Upper lobe of left lung (tissue), 6 donors: ENCODE results near the gene WIPI1. TPM values are rescaled to one million over a fixed set of nuclear protein-coding genes. Genes with fewer than 3 reads are reported as not detected.

Source experiments
- ATAC-seq, 2 donors: fragments of 200-7000 bp; cut with Tn5 transposase; one replicate each; pipeline ENCODE4 v1.9.1; 2022; ENCODE audit warnings: mild to moderate bottlenecking in 2 of 2, moderate library complexity in 2 of 2; ENCODE audit not compliant: low FRiP score in 2 of 2
- DNase-seq, 2 donors: peaks; one replicate each; pipeline ENCODE4 v3.0.0-alpha.2; 2019 to 2020
- H3K27ac ChIP-seq, 4 donors: fragments of 200-600 bp; sonication (generic); one replicate each; pipeline ENCODE4 v1.5.1; 2016 to 2019
- H3K27me3 ChIP-seq, 4 donors: fragments of 200-600 bp; sonication (generic); one replicate each; pipeline ENCODE4 v1.5.1; 2017 to 2019
- H3K36me3 ChIP-seq, 4 donors: fragments of 200-600 bp; sonication (generic); one replicate each; pipeline ENCODE4 v1.5.1; 2016 to 2019
- H3K4me1 ChIP-seq, 4 donors: fragments of 200-600 bp; sonication (generic); one replicate each; pipeline ENCODE4 v1.5.1; 2018 to 2019
- H3K4me3 ChIP-seq, 4 donors: fragments of 200-600 bp; sonication (generic); one replicate each; pipeline ENCODE4 v1.5.1; 2017 to 2019; ENCODE audit warnings: mild to moderate bottlenecking in 2 of 4, moderate library complexity in 1 of 4
- H3K9me3 ChIP-seq, 4 donors: fragments of 200-600 bp; sonication (generic); one replicate each; pipeline ENCODE4 v1.5.1; 2018 to 2019
- CTCF ChIP-seq, 6 experiments: fragments of 450-650 bp in 4 of 6; fragments of 200-600 bp in 2 of 6; sonication (generic) in 2 of 6; IDR thresholded peaks; one replicate each; pipeline ENCODE4 v1.5.1; 2016 to 2019; ENCODE audit warnings: antibody characterized with exemption in 6 of 6
- EP300 ChIP-seq, 4 donors: sonication (generic); formaldehyde crosslinking; IDR thresholded peaks; one replicate each; pipeline ENCODE4 v1.5.1; 2017; ENCODE audit warnings: antibody characterized with exemption in 4 of 4, control low read depth in 2 of 4
- POLR2A ChIP-seq, 4 donors: fragments of 450-650 bp; IDR thresholded peaks; one replicate each; pipeline ENCODE4 v1.5.1; 2016 to 2017; ENCODE audit warnings: antibody characterized with exemption in 4 of 4, mild to moderate bottlenecking in 2 of 4
- POLR2AphosphoS5 ChIP-seq, 2 donors: sonication (generic); formaldehyde crosslinking; IDR thresholded peaks; one replicate each; pipeline ENCODE4 v1.5.1; 2017; ENCODE audit warnings: antibody characterized with exemption in 2 of 2
- WGBS, 2 donors: methylation state at CpG; one replicate each; pipeline ENCODE4 v1.1.5; 2017 to 2018; 5-methylcytosine and 5-hydroxymethylcytosine counted together
- total RNA-seq, 6 donors: library from RNA; depleted of rRNA in 4 of 6; stranded (reverse); fragments of >200 nt in 4 of 6; gene quantifications; one replicate each; pipeline versions ENCODE4 v1.1.0 to v1.2.1, GENCODE V29; 2016 to 2021
- donor health status: DM: no; HTN: no; CAD: no; lungs with moderate emphysema.
- donor health status: DM: no; HTN: yes; CAD: no; lungs with severe emphysema.

The WIPI1 gene
- total RNA-seq, 6 donors from 2014 or later = 34.7 to 151 (median 44.4) TPM

- TF ChIP-seq CTCF (IDR thresholded peaks at IDR 0.05) = no peak
- TF ChIP-seq POLR2A (IDR thresholded peaks at IDR 0.05) = peak in 1 of 4 donors; percentile 46
- TF ChIP-seq POLR2AphosphoS5 (IDR thresholded peaks at IDR 0.05) = peak; percentile 38 to 45
- TF ChIP-seq EP300 (IDR thresholded peaks at IDR 0.05) = peak; percentile 3 to 57 (median 50)
- H3K27ac ChIP-seq = peak overlapping the region in 3 of 4 donors; percentile 83 to 96 (median 91)
- H3K27me3 ChIP-seq = no peaks in the 10 kb centered on the region
- WGBS, 2 donors = 79 to 80% methylated on average over 15 of the region's 15 CpGs
- ATAC-seq (no peak), DNase-seq (peak in 1 of 2 donors; percentile 70)
- H3K36me3 ChIP-seq = no peaks in the 10 kb centered on the region
- no peaks in the 10 kb centered on the region for H3K9me3 ChIP-seq
- no peak overlapping the region for H3K4me3 ChIP-seq
- H3K4me1 ChIP-seq = peaks cover 36 to 53% (median 40%) of the 10 kb centered on the region in 4 donors
These were observed 76.0 kb downstream of the WIPI1 start for GRCh38 chr17:68381076-68381900.

GRCh38 chr17:68379692-68380677, 77.3 kb downstream of the WIPI1 start:
- DNase-seq (no peak), ATAC-seq (no peak)
- no peak for TF ChIP-seq CTCF (IDR thresholded peaks at IDR 0.05)
- no peak for TF ChIP-seq POLR2AphosphoS5 (IDR thresholded peaks at IDR 0.05)
- no peak for TF ChIP-seq POLR2A (IDR thresholded peaks at IDR 0.05)
- Histone ChIP-seq H3K27me3 (no peaks in the 10 kb centered on the region), H3K9me3 (no peaks in the 10 kb centered on the region), H3K36me3 (no peaks in the 10 kb centered on the region), H3K4me3 (no peak overlapping the region), H3K27ac (peak overlapping the region; percentile 83 to 96 (median 90)), H3K4me1 (peaks cover 36 to 51% (median 38%) of the 10 kb centered on the region in 4 donors)
- 92 to 93% methylated on average over 11 of the region's 11 CpGs for WGBS, 2 donors

- DNase-seq (no peak), ATAC-seq (no peak)
- Histone ChIP-seq H3K27me3 (no peaks in the 10 kb centered on the region), H3K4me3 (no peak overlapping the region), H3K9me3 (no peaks in the 10 kb centered on the region), H3K4me1 (peaks cover 29 to 43% (median 33%) of the 10 kb centered on the region in 4 donors), H3K36me3 (no peaks in the 10 kb centered on the region), H3K27ac (peak overlapping the region; percentile 83 to 96 (median 90))
- TF ChIP-seq CTCF (IDR thresholded peaks at IDR 0.05) = no peak
- no peak for TF ChIP-seq POLR2A (IDR thresholded peaks at IDR 0.05)
- no peak for TF ChIP-seq EP300 (IDR thresholded peaks at IDR 0.05)
- TF ChIP-seq POLR2AphosphoS5 (IDR thresholded peaks at IDR 0.05) = no peak
- WGBS, 2 donors = 78 to 80% methylated on average over 3 of the region's 3 CpGs
These were observed 78.2 kb downstream of the WIPI1 start for GRCh38 chr17:68379177-68379510.

- Histone ChIP-seq H3K4me1 (peaks cover 22 to 39% (median 27%) of the 10 kb centered on the region in 4 donors), H3K36me3 (no peaks in the 10 kb centered on the region), H3K4me3 (peak overlapping the region in 1 of 4 donors; percentile 0), H3K27me3 (no peaks in the 10 kb centered on the region), H3K9me3 (no peaks in the 10 kb centered on the region), H3K27ac (peak overlapping the region; percentile 83 to 96 (median 90))
- peak in 1 of 6 experiments; percentile 22 for TF ChIP-seq CTCF (IDR thresholded peaks at IDR 0.05)
- peak; percentile 95 to 96 for TF ChIP-seq POLR2AphosphoS5 (IDR thresholded peaks at IDR 0.05)
- peak; percentile 95 to 99 (median 97) for TF ChIP-seq EP300 (IDR thresholded peaks at IDR 0.05)
- TF ChIP-seq POLR2A (IDR thresholded peaks at IDR 0.05) = peak in 2 of 4 donors; percentile 56 to 65
- WGBS, 2 donors = 24 to 29% methylated on average over 18 to 19 of the region's 21 CpGs
- ATAC-seq = peak; percentile 94 to 96
- peak; percentile 70 to 94 for DNase-seq
These were observed 78.8 kb downstream of the WIPI1 start for GRCh38 chr17:68378268-68379176.
